HCT116 (cell line): ENCODE results near the gene IL22RA2.

Experiments used
- RAD21 ChIP-seq: IDR thresholded peaks from 2 replicates; pipeline ENCODE4 v1.6.1; 2012; ENCODE audit warnings: low read depth, mild to moderate bottlenecking
- ZFX ChIP-seq: fragments of 450-650 bp; IDR thresholded peaks from 2 replicates; pipeline ENCODE4 v1.6.1; 2017
- TF ChIP-seq, protein P1 (sequence below): IDR thresholded peaks from 2 replicates; pipeline ENCODE4 v1.6.1; 2012
- TF ChIP-seq, protein P2 (sequence below), 3 experiments: fragments of 200-600 bp in 1 of 3; sonication (generic) in 1 of 3; IDR thresholded peaks in 2 of 3; conservative IDR thresholded peaks in 1 of 3; 2 replicates each; pipeline ENCODE4 v1.5.1; 2012 to 2017; ENCODE audit warnings: low read depth in 2 of 3, low read length in 2 of 3, antibody characterized with exemption in 1 of 3, borderline replicate concordance in 1 of 3, control low read depth in 1 of 3, mild to moderate bottlenecking in 1 of 3, mixed read lengths in 1 of 3, mixed run types in 1 of 3, moderate library complexity in 1 of 3; ENCODE audit not compliant: insufficient read depth in 1 of 3

DNA sequence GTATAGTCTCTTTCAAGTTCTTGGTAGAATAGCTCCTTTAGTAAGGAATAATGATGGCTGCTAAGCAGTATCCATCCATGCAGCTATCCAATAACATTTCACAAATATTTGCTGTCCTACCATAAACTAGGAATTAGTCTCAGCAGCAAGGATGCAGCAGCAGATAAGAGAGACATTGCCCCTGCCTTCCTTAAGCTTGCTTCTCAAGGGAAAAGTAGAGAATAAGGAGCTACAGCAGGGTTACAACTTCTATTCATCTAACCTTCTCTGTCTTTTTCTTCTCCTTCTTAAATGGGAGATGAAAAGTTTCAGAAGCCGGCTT is 2.4 kb downstream of the IL22RA2 start:
- TF ChIP-seq, protein P1, sequence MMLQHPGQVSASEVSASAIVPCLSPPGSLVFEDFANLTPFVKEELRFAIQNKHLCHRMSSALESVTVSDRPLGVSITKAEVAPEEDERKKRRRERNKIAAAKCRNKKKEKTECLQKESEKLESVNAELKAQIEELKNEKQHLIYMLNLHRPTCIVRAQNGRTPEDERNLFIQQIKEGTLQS: no peak
- no peak for TF ChIP-seq ZFX
- TF ChIP-seq, protein P2, sequence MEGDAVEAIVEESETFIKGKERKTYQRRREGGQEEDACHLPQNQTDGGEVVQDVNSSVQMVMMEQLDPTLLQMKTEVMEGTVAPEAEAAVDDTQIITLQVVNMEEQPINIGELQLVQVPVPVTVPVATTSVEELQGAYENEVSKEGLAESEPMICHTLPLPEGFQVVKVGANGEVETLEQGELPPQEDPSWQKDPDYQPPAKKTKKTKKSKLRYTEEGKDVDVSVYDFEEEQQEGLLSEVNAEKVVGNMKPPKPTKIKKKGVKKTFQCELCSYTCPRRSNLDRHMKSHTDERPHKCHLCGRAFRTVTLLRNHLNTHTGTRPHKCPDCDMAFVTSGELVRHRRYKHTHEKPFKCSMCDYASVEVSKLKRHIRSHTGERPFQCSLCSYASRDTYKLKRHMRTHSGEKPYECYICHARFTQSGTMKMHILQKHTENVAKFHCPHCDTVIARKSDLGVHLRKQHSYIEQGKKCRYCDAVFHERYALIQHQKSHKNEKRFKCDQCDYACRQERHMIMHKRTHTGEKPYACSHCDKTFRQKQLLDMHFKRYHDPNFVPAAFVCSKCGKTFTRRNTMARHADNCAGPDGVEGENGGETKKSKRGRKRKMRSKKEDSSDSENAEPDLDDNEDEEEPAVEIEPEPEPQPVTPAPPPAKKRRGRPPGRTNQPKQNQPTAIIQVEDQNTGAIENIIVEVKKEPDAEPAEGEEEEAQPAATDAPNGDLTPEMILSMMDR (IDR thresholded peaks at IDR 0.05 in 2 of 3, conservative IDR thresholded peaks at IDR 0.05 in 1 of 3; ENCODE audit: borderline replicate concordance in 1 of 3, insufficient read depth in 1 of 3, low read depth in 2 of 3, low read length in 2 of 3): no peak
- TF ChIP-seq RAD21: no peak
